ENCODE measurements around the gene STK4.

STK4 gene

DNA sequence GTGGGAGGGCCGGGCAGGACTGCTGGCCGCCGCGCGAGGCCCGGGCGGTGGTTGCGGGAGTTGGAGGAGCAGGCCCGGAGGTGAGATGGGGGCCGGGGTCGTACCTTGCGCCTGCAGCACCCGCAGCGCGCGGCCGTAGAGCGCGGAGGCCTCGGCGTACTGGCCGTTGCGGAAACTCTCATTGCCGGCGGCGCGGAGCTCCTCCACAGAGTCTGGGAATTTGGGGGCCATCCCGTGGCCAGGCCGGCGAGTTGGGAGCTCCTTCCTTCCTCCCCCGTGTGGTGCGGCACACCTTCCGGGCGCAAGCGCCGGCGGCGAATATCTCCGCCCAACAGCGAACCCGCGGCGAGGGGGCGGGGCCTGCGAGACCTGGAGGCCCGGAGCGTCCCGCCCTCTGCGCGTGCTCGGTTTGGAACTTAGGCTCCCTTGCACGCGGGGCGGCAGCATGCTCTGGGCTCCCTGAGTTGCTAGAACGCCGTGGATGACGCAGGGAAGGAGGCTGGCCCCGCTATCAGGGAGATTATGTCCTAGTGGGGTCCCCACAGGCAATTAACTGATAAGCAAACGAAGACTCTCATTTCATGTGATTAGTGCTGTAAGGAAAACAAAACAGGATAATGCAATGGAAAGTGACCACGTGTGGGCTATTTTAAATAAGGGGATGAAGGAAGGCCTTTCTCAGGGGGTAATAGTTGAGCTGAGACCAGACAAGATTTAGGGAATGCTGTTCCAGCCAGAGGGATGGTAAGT, 6.0 kb upstream of the STK4 start, which contains the start of gene TOMM34:
TSS of gene TOMM34 (minus strand) at position 295 of the 750 bp plus-strand sequence. CDS start at position 231, 64 bp downstream.
- TF ChIP-seq, protein P1, sequence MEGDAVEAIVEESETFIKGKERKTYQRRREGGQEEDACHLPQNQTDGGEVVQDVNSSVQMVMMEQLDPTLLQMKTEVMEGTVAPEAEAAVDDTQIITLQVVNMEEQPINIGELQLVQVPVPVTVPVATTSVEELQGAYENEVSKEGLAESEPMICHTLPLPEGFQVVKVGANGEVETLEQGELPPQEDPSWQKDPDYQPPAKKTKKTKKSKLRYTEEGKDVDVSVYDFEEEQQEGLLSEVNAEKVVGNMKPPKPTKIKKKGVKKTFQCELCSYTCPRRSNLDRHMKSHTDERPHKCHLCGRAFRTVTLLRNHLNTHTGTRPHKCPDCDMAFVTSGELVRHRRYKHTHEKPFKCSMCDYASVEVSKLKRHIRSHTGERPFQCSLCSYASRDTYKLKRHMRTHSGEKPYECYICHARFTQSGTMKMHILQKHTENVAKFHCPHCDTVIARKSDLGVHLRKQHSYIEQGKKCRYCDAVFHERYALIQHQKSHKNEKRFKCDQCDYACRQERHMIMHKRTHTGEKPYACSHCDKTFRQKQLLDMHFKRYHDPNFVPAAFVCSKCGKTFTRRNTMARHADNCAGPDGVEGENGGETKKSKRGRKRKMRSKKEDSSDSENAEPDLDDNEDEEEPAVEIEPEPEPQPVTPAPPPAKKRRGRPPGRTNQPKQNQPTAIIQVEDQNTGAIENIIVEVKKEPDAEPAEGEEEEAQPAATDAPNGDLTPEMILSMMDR (IDR thresholded peaks at IDR 0.05; ENCODE audit: borderline replicate concordance, insufficient read depth, low read depth, low read length), result no peak

DNA sequence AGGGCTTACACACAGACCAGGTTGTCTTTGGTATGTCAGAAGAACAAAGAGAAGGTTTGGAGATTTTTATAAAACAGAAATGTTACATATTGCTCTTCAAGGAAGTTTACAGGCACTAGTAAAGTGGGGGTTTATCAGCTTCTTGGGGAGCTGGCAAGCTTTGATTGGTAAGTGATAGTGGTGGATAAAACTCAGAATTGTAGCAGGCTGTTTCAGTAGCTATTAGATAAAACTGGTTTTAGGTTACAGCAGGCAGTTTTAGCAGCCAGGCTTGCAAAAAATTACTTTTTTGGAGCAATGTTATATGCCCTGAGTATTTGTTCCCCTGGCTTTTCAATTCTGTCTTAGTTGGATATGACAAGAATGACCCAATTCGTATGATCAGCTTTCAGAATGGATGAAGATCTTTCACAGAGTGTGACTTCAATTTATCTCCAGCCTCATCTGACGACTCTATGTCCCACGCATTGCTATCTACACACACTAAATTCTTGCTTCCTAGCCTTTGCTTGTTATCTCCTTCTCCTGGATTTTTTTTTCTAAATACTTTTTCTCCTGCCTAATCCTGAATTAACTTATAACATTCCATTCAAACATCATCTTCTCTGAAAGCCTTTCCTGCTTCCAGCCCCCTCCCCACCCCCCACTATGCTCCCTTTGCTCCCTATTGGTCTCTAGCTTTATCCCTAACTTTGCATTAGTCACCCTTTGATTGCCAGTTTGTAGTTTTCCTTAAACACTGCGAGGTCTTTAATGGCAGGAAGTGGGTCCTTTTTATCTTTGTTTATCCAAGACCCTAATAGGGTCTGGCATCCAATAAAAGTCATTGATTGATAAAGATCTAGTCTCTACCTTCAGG, 5.1 kb upstream of the STK4 start:
- TF ChIP-seq, protein P1 (IDR thresholded peaks at IDR 0.05; ENCODE audit: borderline replicate concordance, insufficient read depth, low read depth, low read length), result no peak
- no peak overlapping the region for H3K4me3 ChIP-seq (ENCODE audit: low read depth, low read length)

More for the DNA sequence above, 6.0 kb upstream of the STK4 start, which contains the start of gene TOMM34:
- peak within 1 kb of the TSS; percentile 75 for H3K4me3 ChIP-seq (ENCODE audit: low read depth, low read length)

DNA sequence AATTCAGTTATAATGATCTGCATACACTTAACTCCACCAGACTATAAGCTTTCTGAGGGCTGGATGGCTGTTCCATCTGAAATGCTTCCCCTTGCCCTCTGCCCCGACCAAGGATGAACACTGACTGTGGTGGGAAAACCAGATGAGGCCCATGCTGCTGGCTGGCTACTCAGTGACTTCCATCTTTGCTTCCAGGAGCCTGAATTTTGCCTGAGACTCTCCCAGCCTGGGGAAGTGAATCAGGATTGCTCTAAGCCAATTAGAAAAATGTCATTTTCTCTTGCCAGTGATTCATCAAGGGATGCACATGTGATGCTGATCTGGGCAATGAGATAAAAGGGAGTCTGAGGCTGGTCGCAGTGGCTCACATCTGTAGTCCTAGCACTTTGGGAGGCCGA, 4.4 kb upstream of the STK4 start:
- no peak overlapping the region for H3K4me3 ChIP-seq (ENCODE audit: low read depth, low read length)
- TF ChIP-seq, protein P1 (IDR thresholded peaks at IDR 0.05; ENCODE audit: borderline replicate concordance, insufficient read depth, low read depth, low read length), result no peak

DNA sequence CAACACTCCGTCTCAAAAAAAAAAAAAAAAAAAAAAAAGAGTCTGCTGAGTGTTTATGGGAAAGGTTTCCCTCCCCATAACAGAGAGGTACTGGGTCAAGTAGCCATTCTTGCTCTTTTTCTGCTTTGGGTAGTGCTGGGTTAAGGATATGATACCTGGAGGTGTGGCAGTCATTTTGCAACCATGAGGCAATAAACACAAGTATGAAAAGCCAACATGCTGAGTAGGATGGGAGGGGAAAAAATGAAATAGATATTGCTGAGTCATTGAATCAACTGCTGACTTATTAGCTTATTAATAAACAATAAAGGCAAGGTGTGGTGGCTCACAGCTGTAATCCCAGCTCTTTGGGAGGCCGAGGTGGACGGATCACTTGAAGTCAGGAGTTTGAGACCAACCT, 3.8 kb upstream of the STK4 start:
- H3K4me3 ChIP-seq (ENCODE audit: low read depth, low read length), result no peak overlapping the region
- TF ChIP-seq, protein P1 (IDR thresholded peaks at IDR 0.05; ENCODE audit: borderline replicate concordance, insufficient read depth, low read depth, low read length), result no peak

DNA sequence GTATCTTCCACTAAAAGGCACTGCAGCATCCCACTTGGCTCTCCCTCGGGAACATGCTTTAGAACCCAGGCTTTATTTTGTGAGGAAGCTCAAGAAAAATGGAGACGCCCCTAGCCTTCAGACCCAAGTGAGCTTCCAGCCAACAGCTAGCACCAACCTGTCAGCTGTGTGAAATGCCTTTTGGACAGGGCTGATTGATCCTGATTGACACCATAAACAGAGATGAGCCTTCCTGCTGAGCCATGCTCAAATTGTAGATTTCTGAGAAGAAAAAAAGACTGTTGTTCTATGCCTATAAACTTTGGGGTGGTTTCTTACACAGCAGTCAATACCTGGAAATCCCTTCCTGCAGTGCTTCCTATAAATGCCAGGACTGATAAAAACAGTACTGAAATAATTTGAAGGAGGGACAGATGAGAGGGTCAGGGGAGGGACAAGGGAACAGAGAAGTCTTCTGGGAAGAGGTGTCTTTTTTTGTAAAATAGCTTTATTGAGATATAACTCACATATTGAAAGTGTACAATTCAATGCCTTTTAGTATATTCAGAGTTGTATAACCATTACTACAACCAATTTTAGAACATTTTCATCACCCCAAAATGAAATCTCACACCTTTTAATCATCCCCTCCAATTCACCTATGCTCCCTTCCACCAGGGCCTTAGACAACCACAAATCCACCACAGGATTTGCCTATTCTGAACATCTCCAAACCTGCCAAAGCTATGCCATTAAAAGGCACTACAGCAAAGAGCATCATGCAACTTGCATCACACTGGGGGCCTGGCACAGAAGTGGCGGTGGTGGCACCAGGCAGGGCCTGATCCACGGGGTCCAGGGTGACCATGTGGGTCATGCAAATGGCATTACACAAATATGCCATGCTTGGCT, 2.7 kb upstream of the STK4 start:
- TF ChIP-seq, protein P1 (IDR thresholded peaks at IDR 0.05; ENCODE audit: borderline replicate concordance, insufficient read depth, low read depth, low read length), result no peak
- no peak overlapping the region for H3K4me3 ChIP-seq (ENCODE audit: low read depth, low read length)

DNA sequence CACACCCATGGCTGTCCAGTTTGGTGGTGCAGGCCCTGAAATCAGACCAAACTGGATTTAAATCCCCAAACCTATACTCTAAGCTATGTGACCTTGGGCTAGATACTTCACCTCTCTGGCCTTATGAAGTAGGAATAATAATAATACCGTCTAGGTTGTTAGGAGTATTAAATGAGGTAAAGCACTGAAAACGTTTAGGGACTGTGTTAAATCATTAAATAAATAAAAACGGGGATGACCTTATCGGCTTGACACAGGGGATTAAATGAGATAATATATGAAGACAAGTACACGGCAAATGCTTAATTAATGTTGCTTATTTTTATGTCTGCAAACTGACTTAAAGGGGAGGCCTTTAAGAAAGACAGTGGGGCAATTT, 672 bp upstream of the STK4 start:
- peak overlapping the region; percentile 86 for H3K4me3 ChIP-seq (ENCODE audit: low read depth, low read length)
- TF ChIP-seq, protein P1 (IDR thresholded peaks at IDR 0.05; ENCODE audit: borderline replicate concordance, insufficient read depth, low read depth, low read length), result no peak
